Right lobe of liver (tissue), 4 donors: ENCODE results near the gene FGF4.

Experiments
- POLR2A ChIP-seq: fragments of 450-650 bp; IDR thresholded peaks from one replicate; pipeline ENCODE4 v1.6.1; 2017; ENCODE audit warnings: antibody characterized with exemption, mild to moderate bottlenecking
- TF ChIP-seq, protein P1 (sequence below), 4 donors: fragments of 200-600 bp in 3 of 4; fragments of 450-650 bp in 1 of 4; IDR thresholded peaks; one replicate each; pipeline versions ENCODE4 v1.5.1 to v1.8.0; 2016 to 2022; ENCODE audit warnings: antibody characterized with exemption in 4 of 4, mild to moderate bottlenecking in 2 of 4
- donor health status: DM: no; HTN: no; CAD: no.
- donor health status: DM: no; HTN: no; CAD: no.
- donor health status: DM: no; HTN: yes; CAD: no.

DNA sequence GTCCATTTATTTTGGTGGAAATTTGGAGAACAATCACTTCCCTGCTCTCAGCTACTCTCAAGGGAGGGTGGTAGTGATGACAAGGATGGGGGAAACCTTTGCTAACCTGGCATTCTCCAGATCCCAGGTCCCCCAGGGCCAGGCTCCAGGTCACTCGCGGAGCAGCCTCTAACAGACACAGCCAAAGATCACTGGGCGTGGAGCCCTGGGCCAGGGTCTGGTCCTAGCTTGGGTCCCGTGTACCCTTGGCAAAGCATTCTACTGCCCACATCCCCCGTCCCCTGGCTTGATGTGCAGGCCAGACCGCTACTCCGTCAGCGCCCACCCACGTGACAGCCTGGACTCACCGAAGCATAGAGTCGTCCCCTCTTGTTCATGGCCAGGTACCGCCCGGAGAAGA, 40.8 kb upstream of the FGF4 start:
- no peak for TF ChIP-seq POLR2A
- TF ChIP-seq, protein P1, sequence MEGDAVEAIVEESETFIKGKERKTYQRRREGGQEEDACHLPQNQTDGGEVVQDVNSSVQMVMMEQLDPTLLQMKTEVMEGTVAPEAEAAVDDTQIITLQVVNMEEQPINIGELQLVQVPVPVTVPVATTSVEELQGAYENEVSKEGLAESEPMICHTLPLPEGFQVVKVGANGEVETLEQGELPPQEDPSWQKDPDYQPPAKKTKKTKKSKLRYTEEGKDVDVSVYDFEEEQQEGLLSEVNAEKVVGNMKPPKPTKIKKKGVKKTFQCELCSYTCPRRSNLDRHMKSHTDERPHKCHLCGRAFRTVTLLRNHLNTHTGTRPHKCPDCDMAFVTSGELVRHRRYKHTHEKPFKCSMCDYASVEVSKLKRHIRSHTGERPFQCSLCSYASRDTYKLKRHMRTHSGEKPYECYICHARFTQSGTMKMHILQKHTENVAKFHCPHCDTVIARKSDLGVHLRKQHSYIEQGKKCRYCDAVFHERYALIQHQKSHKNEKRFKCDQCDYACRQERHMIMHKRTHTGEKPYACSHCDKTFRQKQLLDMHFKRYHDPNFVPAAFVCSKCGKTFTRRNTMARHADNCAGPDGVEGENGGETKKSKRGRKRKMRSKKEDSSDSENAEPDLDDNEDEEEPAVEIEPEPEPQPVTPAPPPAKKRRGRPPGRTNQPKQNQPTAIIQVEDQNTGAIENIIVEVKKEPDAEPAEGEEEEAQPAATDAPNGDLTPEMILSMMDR (IDR thresholded peaks at IDR 0.05): no peak
